Measurements from ENCODE around the gene PCNP.

DNA sequence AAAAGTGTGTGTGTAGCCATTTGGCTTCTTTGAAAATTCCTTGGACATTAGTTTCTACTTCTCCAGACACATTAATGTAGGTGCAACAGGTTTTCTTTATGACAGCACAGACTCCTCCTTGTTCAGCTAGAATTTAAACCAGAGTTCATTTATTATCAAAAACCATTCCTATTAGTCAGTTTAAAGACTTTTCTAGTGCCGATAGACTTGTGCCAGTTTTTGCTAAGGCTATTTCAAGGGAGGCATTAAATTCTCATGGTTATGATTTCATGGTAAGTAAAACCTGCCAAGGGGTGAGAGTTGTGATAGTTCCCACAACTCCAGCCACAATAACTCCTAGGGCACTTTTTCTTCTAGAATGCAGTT lies 40.4 kb upstream of the PCNP start:
- TF ChIP-seq, protein P1, sequence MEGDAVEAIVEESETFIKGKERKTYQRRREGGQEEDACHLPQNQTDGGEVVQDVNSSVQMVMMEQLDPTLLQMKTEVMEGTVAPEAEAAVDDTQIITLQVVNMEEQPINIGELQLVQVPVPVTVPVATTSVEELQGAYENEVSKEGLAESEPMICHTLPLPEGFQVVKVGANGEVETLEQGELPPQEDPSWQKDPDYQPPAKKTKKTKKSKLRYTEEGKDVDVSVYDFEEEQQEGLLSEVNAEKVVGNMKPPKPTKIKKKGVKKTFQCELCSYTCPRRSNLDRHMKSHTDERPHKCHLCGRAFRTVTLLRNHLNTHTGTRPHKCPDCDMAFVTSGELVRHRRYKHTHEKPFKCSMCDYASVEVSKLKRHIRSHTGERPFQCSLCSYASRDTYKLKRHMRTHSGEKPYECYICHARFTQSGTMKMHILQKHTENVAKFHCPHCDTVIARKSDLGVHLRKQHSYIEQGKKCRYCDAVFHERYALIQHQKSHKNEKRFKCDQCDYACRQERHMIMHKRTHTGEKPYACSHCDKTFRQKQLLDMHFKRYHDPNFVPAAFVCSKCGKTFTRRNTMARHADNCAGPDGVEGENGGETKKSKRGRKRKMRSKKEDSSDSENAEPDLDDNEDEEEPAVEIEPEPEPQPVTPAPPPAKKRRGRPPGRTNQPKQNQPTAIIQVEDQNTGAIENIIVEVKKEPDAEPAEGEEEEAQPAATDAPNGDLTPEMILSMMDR (conservative IDR thresholded peaks at IDR 0.05) = no peak
- no peak for TF ChIP-seq ZFX (IDR thresholded peaks at IDR 0.05)

All from C4-2B (cell line).